GM23338 (cell line): Measurements from ENCODE around the gene WIPF3. TPM values are rescaled to one million over a fixed set of nuclear protein-coding genes. Genes with fewer than 3 reads are reported as not detected.

ENCODE experiments used
- ATAC-seq: fragments of 200-7000 bp; cut with Tn5 transposase; 3 replicates; pipeline ENCODE4 v1.9.1; 2020
- DNase-seq: peaks from one replicate; pipeline ENCODE4 v3.0.0-alpha.2; 2015; ENCODE audit warnings: low spot score
- H2AFZ ChIP-seq: fragments of 200-600 bp; sonication (generic); 2 replicates; pipeline ENCODE4 v1.8.0; 2016; ENCODE audit warnings: antibody characterized with exemption, mild to moderate bottlenecking, moderate library complexity
- H3F3A ChIP-seq: fragments of 200-600 bp; sonication (generic); replicated peaks from 2 replicates; pipeline ENCODE4 v1.8.0; 2017; ENCODE audit warnings: antibody characterized with exemption, mixed run types, low read depth
- H3K27ac ChIP-seq: fragments of 200-600 bp; sonication (generic); 2 replicates; pipeline ENCODE4 v1.6.1; 2016; ENCODE audit warnings: low read depth
- H3K27me3 ChIP-seq: fragments of 200-600 bp; sonication (generic); 2 replicates; pipeline ENCODE4 v1.8.0; 2016; ENCODE audit warnings: mild to moderate bottlenecking, mixed run types, moderate library complexity; ENCODE audit not compliant: insufficient read depth
- H3K36me3 ChIP-seq: fragments of 200-600 bp; sonication (generic); 2 replicates; pipeline ENCODE4 v1.8.0; 2016; ENCODE audit warnings: mild to moderate bottlenecking; ENCODE audit not compliant: insufficient read depth
- H3K4me1 ChIP-seq: fragments of 200-600 bp; sonication (generic); 2 replicates; pipeline ENCODE4 v1.8.0; 2016; ENCODE audit warnings: mild to moderate bottlenecking, moderate library complexity; ENCODE audit not compliant: insufficient read depth
- H3K4me2 ChIP-seq: fragments of 200-600 bp; sonication (generic); 2 replicates; pipeline ENCODE4 v1.7.1; 2017; ENCODE audit warnings: mixed run types
- H3K4me3 ChIP-seq: fragments of 200-600 bp; sonication (generic); 2 replicates; pipeline ENCODE4 v1.6.1; 2016; ENCODE audit warnings: mixed run types
- H3K79me2 ChIP-seq: fragments of 200-600 bp; sonication (generic); replicated peaks from 2 replicates; pipeline ENCODE4 v1.8.0; 2017; ENCODE audit warnings: mild to moderate bottlenecking; ENCODE audit not compliant: insufficient read depth
- H3K9me2 ChIP-seq: fragments of 200-600 bp; sonication (generic); 2 replicates; pipeline ENCODE4 v1.8.0; 2017; ENCODE audit not compliant: insufficient read depth
- H4K20me1 ChIP-seq: fragments of 200-600 bp; sonication (generic); replicated peaks from 2 replicates; pipeline ENCODE4 v1.8.0; 2017; ENCODE audit warnings: mild to moderate bottlenecking; ENCODE audit not compliant: insufficient read depth
- H3K27ac Mint-ChIP-seq: 2 replicates; pipeline ENCODE4 v1.8.0; 2020; ENCODE audit warnings: inconsistent platforms, mild to moderate bottlenecking, moderate library complexity, mixed read lengths
- H3K27me3 Mint-ChIP-seq: 3 replicates; pipeline ENCODE4 v1.8.0; 2022; ENCODE audit warnings: low read depth, mild to moderate bottlenecking, moderate library complexity, mixed read lengths, inconsistent platforms; ENCODE audit not compliant: insufficient read depth, poor library complexity
- H3K36me3 Mint-ChIP-seq: 3 replicates; pipeline ENCODE4 v1.8.0; 2021; ENCODE audit warnings: low read depth, mild to moderate bottlenecking, inconsistent platforms, moderate library complexity, mixed read lengths
- H3K4me1 Mint-ChIP-seq: 3 replicates; pipeline ENCODE4 v1.8.0; 2020; ENCODE audit warnings: mild to moderate bottlenecking, inconsistent platforms, mixed read lengths
- H3K4me3 Mint-ChIP-seq: 3 replicates; pipeline ENCODE4 v1.8.0; 2021; ENCODE audit warnings: moderate library complexity, mild to moderate bottlenecking, inconsistent platforms, mixed read lengths
- H3K9me3 Mint-ChIP-seq: 3 replicates; pipeline ENCODE4 v1.8.0; 2020; ENCODE audit warnings: moderate library complexity, mild to moderate bottlenecking, inconsistent platforms, mixed read lengths
- CREB1 ChIP-seq: fragments of 250-450 bp; sonication (Bioruptor Pico); IDR thresholded peaks from 2 replicates; pipeline ENCODE4 v1.5.0; 2020; ENCODE audit warnings: low read depth, mild to moderate bottlenecking, moderate library complexity
- NANOG ChIP-seq: IDR thresholded peaks from 2 replicates; pipeline ENCODE4 v1.6.1; 2016; ENCODE audit warnings: antibody characterized with exemption, borderline replicate concordance
- POLR2AphosphoS5 ChIP-seq: IDR thresholded peaks from 2 replicates; pipeline ENCODE4 v1.6.1; 2016; ENCODE audit warnings: antibody characterized with exemption, low read depth
- STAT1 ChIP-seq: IDR thresholded peaks from one replicate; pipeline ENCODE4 v1.6.1; 2016; ENCODE audit warnings: antibody characterized with exemption; ENCODE audit not compliant: unreplicated experiment
- ZNF114 ChIP-seq: fragments of 250-450 bp; sonication (Bioruptor Pico); IDR thresholded peaks from 2 replicates; pipeline ENCODE4 v1.5.0; 2020; ENCODE audit warnings: mild to moderate bottlenecking, moderate library complexity
- ZNF331 ChIP-seq: fragments of 250-450 bp; sonication (Bioruptor Pico); IDR thresholded peaks from 2 replicates; pipeline ENCODE4 v1.5.0; 2020; ENCODE audit warnings: low read depth, mild to moderate bottlenecking, moderate library complexity
- polyA plus RNA-seq: library from polyadenylated mRNA; unstranded; fragments of >200 nt; fragmentation: Nextera tagmentation; extraction: Ambion mirVana; gene quantifications from 2 replicates; pipeline ENCODE4 v1.2.1, GENCODE V29; 2016
- total RNA-seq: library from RNA; depleted of rRNA; stranded (reverse); fragments of >200 nt; shearing (Covaris generic); gene quantifications from 2 replicates; pipeline ENCODE4 v1.2.3, GENCODE V29; 2014
- TF ChIP-seq, protein P1 (sequence below), 2 experiments: fragments of 200-600 bp in 1 of 2; sonication (generic) in 1 of 2; conservative IDR thresholded peaks; 2 replicates each; pipeline versions ENCODE4 v1.5.1 to v1.6.1; 2016 to 2017; ENCODE audit warnings: antibody characterized with exemption in 2 of 2, low read depth in 2 of 2, mild to moderate bottlenecking in 2 of 2, moderate library complexity in 1 of 2
- TF ChIP-seq, protein P2 (sequence below): IDR thresholded peaks from 2 replicates; pipeline ENCODE4 v1.6.1; 2016; ENCODE audit warnings: antibody characterized with exemption
- TF ChIP-seq, protein P3 (sequence below): fragments of 250-450 bp; sonication (Bioruptor Pico); IDR thresholded peaks from 2 replicates; pipeline ENCODE4 v1.5.0; 2020; ENCODE audit warnings: mild to moderate bottlenecking, moderate library complexity

The WIPF3 gene
- total and polyA plus RNA-seq, 2 experiments from 2014 or later, result 5.7 to 11.4 TPM

DNA sequence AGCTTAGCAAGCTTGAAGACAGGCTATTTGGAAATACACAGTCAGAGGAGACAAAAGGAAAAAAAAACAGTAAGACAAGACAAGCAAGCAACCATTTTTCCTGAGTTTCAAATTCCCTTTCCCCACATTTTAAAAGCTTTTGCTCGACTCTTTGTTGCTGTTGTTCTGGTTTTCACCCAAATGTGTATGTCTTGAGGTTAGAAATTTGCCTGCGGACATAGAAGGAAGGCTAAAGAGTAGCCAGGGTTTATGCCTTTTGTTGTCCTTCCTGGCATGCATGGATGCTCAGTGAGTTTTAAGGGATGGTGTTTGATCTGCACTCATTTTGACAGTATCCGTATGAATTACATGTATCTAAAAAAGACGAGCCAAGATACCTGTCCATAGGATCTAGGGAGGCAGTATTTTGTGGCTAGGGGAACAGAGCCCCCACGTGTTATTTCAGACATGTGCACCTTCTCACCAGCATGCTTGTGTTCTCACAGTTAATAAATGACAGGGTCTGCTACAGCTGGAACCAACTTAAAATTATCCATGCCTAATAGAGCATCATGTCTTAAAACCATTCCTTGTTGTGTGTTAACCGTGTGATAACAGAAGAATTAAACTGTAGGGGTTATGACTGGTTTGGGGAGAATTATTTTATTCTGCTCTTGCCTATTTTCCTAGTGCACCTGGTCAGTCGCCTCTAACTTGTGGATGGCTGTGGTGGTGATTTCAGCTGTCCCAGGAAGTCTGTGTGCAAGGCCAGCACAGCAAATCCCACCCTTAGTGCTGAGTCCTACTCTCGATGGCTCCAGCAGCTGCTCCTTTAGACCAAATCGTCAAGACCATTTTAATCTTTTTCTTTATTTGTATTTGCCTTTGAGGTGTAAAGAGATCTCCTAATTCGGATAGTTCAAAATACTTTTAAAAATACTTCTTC is 9.1 kb downstream of the WIPF3 start:
- DNase-seq (no peak), ATAC-seq (no peak)
- H3K4me3 Mint-ChIP-seq, result no peak overlapping the region
- H3K9me3 Mint-ChIP-seq, result no peaks in the 10 kb centered on the region
- TF ChIP-seq, protein P1, sequence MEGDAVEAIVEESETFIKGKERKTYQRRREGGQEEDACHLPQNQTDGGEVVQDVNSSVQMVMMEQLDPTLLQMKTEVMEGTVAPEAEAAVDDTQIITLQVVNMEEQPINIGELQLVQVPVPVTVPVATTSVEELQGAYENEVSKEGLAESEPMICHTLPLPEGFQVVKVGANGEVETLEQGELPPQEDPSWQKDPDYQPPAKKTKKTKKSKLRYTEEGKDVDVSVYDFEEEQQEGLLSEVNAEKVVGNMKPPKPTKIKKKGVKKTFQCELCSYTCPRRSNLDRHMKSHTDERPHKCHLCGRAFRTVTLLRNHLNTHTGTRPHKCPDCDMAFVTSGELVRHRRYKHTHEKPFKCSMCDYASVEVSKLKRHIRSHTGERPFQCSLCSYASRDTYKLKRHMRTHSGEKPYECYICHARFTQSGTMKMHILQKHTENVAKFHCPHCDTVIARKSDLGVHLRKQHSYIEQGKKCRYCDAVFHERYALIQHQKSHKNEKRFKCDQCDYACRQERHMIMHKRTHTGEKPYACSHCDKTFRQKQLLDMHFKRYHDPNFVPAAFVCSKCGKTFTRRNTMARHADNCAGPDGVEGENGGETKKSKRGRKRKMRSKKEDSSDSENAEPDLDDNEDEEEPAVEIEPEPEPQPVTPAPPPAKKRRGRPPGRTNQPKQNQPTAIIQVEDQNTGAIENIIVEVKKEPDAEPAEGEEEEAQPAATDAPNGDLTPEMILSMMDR (conservative IDR thresholded peaks at IDR 0.05; ENCODE audit: low read depth in 2 of 2), result 0 out of 4 replicates have a peak, but pooled peaks of 1 of the 2 experiments have one; percentile 18
- TF ChIP-seq POLR2AphosphoS5, result no peak
- H3K4me3 ChIP-seq, result no peak overlapping the region
- no peaks in the 10 kb centered on the region for H3K36me3 ChIP-seq
- H3K27ac Mint-ChIP-seq, result no peak overlapping the region
- no peak overlapping the region for H2AFZ ChIP-seq
- no peaks in the 10 kb centered on the region for H4K20me1 ChIP-seq
- H3K79me2 ChIP-seq, result no peaks in the 10 kb centered on the region
- H3K4me1 Mint-ChIP-seq, result no peaks in the 10 kb centered on the region
- H3K4me1 ChIP-seq, result no peaks in the 10 kb centered on the region
- no peaks in the 10 kb centered on the region for H3K9me2 ChIP-seq
- no peaks in the 10 kb centered on the region for H3F3A ChIP-seq
- H3K27me3 Mint-ChIP-seq, result no peaks in the 10 kb centered on the region
- no peaks in the 10 kb centered on the region for H3K36me3 Mint-ChIP-seq
- no peak overlapping the region for H3K27ac ChIP-seq
- H3K4me2 ChIP-seq, result no peak overlapping the region
- H3K27me3 ChIP-seq, result no peaks in the 10 kb centered on the region

DNA sequence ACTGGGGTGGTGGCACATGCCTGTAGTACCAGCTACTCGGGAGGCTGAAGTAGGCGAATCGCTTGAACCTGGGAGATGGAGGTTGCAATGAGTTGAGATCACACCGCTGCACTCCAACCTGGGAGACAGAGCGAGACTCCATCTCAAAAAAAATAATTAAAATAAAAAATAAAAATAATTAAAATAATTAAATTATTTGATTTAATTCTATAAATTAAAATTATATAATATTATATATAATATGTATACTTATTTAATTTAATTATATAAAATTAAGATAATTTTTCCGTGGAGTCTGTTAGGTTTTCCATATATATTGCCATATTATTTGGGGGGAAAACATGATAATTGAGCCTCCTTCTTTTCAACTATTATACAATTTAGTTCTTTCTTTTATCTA is 12.0 kb downstream of the WIPF3 start:
- no peak overlapping the region for H2AFZ ChIP-seq
- no peaks in the 10 kb centered on the region for H3K9me2 ChIP-seq
- ATAC-seq, result no peak
- no peaks in the 10 kb centered on the region for H3K9me3 Mint-ChIP-seq
- no peak overlapping the region for H3K4me3 Mint-ChIP-seq
- no peak overlapping the region for H3K27ac Mint-ChIP-seq
- H3K4me1 ChIP-seq, result no peaks in the 10 kb centered on the region
- H3K27me3 ChIP-seq, result no peaks in the 10 kb centered on the region
- H3K27ac ChIP-seq, result no peak overlapping the region
- no peak overlapping the region for H3K4me3 ChIP-seq
- no peaks in the 10 kb centered on the region; the same call in 2 of the 3 replicates for H3K4me1 Mint-ChIP-seq
- no peaks in the 10 kb centered on the region for H3K27me3 Mint-ChIP-seq
- no peaks in the 10 kb centered on the region for H3K36me3 ChIP-seq
- H3F3A ChIP-seq, result no peaks in the 10 kb centered on the region
- H3K79me2 ChIP-seq, result no peaks in the 10 kb centered on the region
- H4K20me1 ChIP-seq, result no peaks in the 10 kb centered on the region
- no peaks in the 10 kb centered on the region for H3K36me3 Mint-ChIP-seq
- H3K4me2 ChIP-seq, result no peak overlapping the region
- no peak for DNase-seq
- TF ChIP-seq CREB1 (CRISPR knock-in tag) (no peak), ZNF114 (CRISPR knock-in tag) (no peak), POLR2AphosphoS5 (no peak), ZNF331 (CRISPR knock-in tag) (no peak), NANOG (no peak), STAT1 (no peak)
- TF ChIP-seq, protein P2, sequence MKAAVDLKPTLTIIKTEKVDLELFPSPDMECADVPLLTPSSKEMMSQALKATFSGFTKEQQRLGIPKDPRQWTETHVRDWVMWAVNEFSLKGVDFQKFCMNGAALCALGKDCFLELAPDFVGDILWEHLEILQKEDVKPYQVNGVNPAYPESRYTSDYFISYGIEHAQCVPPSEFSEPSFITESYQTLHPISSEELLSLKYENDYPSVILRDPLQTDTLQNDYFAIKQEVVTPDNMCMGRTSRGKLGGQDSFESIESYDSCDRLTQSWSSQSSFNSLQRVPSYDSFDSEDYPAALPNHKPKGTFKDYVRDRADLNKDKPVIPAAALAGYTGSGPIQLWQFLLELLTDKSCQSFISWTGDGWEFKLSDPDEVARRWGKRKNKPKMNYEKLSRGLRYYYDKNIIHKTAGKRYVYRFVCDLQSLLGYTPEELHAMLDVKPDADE, result no peak
- TF ChIP-seq, protein P1 (conservative IDR thresholded peaks at IDR 0.05; ENCODE audit: low read depth in 2 of 2), result no peak
- TF ChIP-seq, protein P3, sequence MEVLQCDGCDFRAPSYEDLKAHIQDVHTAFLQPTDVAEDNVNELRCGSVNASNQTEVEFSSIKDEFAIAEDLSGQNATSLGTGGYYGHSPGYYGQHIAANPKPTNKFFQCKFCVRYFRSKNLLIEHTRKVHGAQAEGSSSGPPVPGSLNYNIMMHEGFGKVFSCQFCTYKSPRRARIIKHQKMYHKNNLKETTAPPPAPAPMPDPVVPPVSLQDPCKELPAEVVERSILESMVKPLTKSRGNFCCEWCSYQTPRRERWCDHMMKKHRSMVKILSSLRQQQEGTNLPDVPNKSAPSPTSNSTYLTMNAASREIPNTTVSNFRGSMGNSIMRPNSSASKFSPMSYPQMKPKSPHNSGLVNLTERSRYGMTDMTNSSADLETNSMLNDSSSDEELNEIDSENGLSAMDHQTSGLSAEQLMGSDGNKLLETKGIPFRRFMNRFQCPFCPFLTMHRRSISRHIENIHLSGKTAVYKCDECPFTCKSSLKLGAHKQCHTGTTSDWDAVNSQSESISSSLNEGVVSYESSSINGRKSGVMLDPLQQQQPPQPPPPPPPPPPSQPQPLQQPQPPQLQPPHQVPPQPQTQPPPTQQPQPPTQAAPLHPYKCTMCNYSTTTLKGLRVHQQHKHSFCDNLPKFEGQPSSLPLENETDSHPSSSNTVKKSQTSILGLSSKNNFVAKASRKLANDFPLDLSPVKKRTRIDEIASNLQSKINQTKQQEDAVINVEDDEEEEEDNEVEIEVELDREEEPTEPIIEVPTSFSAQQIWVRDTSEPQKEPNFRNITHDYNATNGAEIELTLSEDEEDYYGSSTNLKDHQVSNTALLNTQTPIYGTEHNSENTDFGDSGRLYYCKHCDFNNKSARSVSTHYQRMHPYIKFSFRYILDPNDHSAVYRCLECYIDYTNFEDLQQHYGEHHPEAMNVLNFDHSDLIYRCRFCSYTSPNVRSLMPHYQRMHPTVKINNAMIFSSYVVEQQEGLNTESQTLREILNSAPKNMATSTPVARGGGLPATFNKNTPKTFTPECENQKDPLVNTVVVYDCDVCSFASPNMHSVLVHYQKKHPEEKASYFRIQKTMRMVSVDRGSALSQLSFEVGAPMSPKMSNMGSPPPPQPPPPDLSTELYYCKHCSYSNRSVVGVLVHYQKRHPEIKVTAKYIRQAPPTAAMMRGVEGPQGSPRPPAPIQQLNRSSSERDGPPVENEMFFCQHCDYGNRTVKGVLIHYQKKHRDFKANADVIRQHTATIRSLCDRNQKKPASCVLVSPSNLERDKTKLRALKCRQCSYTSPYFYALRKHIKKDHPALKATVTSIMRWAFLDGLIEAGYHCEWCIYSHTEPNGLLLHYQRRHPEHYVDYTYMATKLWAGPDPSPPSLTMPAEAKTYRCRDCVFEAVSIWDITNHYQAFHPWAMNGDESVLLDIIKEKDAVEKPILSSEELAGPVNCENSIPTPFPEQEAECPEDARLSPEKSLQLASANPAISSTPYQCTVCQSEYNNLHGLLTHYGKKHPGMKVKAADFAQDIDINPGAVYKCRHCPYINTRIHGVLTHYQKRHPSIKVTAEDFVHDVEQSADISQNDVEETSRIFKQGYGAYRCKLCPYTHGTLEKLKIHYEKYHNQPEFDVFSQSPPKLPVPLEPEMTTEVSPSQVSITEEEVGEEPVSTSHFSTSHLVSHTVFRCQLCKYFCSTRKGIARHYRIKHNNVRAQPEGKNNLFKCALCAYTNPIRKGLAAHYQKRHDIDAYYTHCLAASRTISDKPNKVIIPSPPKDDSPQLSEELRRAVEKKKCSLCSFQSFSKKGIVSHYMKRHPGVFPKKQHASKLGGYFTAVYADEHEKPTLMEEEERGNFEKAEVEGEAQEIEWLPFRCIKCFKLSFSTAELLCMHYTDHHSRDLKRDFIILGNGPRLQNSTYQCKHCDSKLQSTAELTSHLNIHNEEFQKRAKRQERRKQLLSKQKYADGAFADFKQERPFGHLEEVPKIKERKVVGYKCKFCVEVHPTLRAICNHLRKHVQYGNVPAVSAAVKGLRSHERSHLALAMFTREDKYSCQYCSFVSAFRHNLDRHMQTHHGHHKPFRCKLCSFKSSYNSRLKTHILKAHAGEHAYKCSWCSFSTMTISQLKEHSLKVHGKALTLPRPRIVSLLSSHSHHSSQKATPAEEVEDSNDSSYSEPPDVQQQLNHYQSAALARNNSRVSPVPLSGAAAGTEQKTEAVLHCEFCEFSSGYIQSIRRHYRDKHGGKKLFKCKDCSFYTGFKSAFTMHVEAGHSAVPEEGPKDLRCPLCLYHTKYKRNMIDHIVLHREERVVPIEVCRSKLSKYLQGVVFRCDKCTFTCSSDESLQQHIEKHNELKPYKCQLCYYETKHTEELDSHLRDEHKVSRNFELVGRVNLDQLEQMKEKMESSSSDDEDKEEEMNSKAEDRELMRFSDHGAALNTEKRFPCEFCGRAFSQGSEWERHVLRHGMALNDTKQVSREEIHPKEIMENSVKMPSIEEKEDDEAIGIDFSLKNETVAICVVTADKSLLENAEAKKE (CRISPR knock-in tag), result no peak
